GM12801 (cell line): ENCODE measurements around the gene TTLL8.

Experiments
- TF ChIP-seq, protein P1 (sequence below): IDR thresholded peaks from one replicate; pipeline ENCODE4 v1.5.1; 2011; ENCODE audit warnings: control low read depth; ENCODE audit not compliant: insufficient read length; ENCODE audit errors: extremely low read depth

The TTLL8 gene

DNA sequence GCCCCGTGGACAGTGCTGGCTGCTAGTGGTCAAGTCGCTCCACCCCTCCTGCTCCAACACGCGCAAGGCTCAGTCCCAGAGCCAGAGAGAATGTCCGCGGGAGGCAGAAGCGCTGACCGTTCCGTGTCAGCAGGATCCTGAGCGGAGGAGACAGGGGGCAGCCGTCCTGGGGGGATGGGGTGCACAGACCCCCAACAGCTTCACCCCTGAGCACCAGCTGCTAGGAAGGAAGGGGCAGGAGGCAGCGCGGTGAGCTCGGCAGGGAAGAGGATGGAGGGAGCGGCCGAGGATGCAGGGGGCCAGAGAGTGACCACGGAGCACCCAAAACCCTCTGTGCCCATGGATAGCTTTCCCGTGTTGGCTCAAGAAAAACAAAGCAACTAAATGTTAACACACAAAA is 6.4 kb upstream of the TTLL8 start:
- TF ChIP-seq, protein P1, sequence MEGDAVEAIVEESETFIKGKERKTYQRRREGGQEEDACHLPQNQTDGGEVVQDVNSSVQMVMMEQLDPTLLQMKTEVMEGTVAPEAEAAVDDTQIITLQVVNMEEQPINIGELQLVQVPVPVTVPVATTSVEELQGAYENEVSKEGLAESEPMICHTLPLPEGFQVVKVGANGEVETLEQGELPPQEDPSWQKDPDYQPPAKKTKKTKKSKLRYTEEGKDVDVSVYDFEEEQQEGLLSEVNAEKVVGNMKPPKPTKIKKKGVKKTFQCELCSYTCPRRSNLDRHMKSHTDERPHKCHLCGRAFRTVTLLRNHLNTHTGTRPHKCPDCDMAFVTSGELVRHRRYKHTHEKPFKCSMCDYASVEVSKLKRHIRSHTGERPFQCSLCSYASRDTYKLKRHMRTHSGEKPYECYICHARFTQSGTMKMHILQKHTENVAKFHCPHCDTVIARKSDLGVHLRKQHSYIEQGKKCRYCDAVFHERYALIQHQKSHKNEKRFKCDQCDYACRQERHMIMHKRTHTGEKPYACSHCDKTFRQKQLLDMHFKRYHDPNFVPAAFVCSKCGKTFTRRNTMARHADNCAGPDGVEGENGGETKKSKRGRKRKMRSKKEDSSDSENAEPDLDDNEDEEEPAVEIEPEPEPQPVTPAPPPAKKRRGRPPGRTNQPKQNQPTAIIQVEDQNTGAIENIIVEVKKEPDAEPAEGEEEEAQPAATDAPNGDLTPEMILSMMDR: no peak

DNA sequence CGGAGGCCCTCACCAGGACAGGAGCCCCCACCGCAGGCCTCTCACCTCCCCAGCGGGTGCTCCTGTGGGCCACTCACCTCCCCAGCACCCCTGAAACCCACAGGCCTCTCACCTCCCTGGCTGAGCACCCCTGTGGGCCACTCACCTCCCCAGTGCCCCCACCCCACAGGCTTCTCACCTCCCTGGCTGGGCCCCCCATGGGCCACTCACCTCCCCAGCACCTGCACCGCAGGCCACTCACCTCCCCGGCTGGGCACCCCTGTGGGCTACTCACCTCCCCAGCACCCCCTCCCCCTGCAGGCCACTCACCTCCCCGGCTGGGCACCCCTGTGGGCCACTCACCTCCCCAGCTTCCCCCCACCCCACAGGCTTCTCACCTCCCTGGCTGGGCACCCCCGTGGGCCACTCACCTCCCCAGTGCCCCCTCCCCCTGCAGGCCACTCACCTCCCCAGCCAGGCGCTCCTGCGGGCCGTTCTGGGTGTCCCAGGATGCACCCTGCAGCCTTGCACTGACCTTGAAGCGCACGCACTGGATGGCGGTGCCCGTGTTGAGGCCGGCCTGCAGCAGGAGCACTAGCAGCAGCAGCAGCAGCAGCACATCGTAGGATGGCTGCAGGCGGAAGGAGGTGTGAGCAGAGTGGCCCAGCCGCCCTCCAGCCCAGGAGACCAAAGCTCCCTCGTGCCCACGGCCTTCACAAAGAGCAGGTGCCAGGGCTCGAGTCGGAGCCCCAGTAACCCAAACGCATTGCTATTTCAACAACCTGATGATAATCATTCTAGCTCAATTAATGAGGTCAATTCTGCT is 5.7 kb upstream of the TTLL8 start:
- TF ChIP-seq, protein P1: no peak

DNA sequence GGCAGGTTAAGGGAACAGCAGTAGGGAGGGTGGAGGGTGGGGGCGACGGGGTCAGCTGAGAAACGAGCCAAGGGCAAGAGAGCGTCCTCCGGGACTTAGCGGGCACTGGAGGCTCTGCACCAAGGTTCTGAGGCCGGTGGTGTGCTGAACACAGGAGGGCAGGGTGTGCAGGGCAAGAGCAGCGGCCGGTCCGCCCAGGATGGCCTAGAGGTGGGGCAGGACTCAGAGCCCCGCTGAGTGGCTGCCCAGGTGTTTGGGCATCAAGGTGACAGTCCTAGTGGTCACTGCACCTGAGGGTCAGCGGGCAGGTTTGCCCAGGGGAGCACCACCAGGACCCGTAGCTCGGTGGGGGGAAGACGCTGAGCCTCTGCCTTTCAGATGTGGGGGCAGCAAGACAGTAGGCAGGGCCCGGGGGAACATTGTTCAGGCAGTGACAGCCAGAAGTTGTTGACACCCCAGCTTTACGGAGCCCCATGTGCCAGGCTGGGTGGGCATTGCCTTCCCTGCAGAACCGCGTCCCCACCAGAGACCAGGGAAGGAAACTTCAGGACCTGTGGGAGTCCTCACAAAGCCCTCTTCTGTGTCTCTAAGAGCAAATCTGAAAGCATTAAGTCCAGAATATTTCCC is 4.5 kb upstream of the TTLL8 start:
- TF ChIP-seq, protein P1: no peak

DNA sequence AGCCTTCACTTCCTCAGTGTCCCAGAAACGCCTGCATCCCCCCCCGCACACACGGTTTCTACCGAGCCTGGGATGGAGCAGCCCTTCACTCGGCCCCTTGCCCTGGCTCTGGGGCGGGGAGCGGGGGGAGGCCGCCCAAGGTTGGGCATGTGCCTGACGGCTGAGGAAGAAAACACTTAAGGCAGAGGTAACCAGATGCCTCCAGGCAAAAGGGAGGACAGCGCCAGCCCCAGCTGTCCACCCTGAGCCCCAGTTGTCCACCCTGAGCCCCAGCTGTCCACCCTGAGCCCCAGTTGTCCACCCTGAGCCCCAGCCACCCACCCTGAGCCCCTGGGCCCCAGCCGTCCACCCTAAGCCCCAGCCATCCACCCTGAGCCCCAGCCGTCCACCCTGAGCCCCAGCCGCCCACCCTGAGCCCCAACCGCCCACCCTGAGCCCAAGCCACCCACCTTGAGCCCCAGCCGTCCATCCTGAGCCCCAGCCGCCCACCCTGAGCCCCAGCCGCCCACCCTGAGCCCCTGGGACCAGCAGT is 3.8 kb upstream of the TTLL8 start:
- TF ChIP-seq, protein P1: no peak

DNA sequence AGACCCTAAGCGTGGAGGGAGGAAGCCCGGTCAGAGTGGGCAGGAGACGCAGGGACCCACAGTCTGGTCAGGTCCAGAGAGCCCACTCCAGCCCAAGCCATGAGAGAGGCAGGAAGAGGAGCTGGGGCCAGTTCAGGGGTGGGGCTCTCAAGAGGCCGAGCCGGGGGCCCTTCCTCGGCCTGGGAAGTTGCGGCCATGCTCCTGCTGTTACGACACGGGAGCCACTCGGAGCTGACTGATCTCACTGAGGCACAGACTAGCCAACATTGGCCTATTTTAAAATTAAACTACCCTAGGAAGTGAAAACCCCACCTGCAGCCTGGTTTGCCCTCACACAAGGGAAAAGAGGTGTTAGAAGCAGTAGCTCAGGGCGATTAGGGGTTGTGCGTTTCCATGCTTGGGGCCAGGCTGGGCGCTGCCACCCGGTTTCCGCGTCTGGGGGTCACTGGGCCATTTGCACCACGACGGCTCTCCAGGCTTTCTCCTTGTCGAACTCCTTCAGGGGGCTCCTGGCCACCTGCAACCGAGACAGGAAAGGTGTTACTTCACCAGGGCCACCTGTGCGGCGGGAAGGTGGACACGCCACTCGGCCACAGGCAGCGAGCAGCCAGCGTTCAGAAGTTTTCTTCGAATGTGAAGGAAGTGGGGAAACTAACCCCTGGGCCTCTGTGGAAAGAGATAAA is 3.2 kb upstream of the TTLL8 start:
- TF ChIP-seq, protein P1: no peak

DNA sequence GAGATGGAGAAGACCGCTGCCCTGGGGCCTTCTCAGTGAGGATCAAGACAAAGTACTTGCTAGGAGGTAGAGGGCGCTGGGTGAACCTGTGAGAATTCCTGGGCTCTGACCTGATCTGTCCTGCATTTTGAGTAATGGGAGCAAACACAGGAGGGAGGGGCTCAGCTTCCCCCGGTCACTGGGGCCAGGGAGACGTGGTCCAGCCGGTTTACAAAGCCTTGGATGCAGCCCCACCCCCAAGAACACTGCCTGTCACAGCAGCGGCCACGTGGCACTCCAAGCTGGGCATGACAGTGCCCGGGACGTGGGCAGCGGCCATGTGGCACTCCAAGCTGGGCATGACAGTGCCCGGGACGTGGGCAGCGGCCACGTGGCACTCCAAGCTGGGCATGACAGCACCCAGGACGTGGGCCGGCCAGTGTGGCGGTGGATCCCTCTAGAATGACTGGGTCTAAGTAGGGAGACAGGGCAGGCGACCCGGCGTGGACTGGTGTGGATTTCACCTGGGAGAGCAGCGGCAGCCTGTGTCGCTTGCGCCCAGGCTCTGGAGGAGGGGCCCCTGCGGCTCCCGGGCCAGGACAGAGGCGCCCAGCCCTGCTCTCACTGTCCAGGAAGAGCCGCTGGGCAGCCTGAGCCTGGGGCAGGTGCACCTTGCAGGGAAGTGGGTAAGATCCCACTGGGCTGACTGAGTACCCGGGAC is 2.5 kb upstream of the TTLL8 start:
- TF ChIP-seq, protein P1: no peak

DNA sequence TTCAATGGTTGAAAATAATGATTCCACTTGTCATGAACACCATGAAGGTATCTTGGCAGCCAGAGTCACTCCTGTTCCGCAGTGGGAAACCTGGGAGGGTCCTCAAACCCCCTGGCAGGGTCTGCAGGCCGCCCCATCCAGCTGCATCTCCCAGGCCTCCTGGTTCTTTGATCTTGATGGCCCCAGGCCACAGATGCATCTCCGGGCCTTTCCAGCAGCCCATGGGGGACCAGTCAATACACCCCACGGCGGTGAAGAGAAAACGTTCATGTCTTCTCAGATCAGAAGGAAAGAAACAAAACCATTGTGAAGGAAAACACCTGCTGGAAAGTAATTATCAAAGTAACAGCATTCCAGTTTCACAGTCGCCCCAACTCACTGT is 1.8 kb upstream of the TTLL8 start:
- TF ChIP-seq, protein P1: no peak
